GM13977 (cell line): Measurements from ENCODE around the gene TUBB.

Experiments used
- DNase-seq: peaks from one replicate; pipeline ENCODE4 v3.0.0; 2012; ENCODE audit warnings: low spot score
- CTCF ChIP-seq: IDR thresholded peaks from 2 replicates; pipeline ENCODE4 v1.5.1; 2012; ENCODE audit warnings: mild to moderate bottlenecking, control low read depth; ENCODE audit not compliant: insufficient read depth; ENCODE audit errors: extremely low read depth, missing control alignments
- in situ Hi-C: fragments of 300-500 bp; cut with MboI; formaldehyde crosslinking; loops from one replicate; pipeline ENCODE4 v1.12.0; 2022; ENCODE audit warnings: low sequenced_read_pairs, low pct_unique_long_range_greater_than_20kb, mixed read lengths, inconsistent platforms; ENCODE audit not compliant: unreplicated experiment

Gene TUBB

DNA sequence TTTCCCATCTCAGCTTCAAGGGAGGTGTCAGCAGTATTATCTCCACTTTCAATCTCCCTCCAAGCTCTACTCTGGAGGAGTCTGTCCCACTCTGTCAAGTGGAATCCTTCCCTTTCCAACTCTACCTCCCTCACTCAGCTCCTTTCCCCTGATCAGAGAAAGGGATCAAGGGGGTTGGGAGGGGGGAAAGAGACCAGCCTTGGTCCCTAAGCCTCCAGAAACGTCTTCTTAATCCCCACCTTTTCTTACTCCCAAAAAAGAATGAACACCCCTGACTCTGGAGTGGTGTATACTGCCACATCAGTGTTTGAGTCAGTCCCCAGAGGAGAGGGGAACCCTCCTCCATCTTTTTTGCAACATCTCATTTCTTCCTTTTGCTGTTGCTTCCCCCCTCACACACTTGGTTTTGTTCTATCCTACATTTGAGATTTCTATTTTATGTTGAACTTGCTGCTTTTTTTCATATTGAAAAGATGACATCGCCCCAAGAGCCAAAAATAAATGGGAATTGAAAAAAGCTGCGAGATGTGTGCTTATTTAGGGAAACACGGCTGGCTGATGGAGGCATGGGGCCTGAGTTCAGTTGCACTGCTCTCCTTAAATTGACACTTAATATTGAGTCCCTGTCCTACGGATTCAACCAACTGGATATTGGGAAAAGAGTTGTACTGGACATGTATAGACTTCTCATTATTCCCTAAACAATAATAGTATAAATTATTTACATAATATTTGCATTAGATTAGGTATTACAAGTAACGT, 4.9 kb downstream of the TUBB start:
- in situ Hi-C loops, result loop anchor here (5.0 kb wide), 1 partner anchor 43 kb away; no protein-coding TSS in a partner anchor
- no peak for TF ChIP-seq CTCF
- DNase-seq, result no peak

- DNase-seq, result no peak
- in situ Hi-C loops, result loop anchor here (5.0 kb wide), 1 partner anchor 44 kb away; no protein-coding TSS in a partner anchor
- no peak for TF ChIP-seq CTCF
These were observed 5.8 kb downstream of the TUBB start for GRCh38 chr6:30725713-30726505.

GRCh38 chr6:30726506-30727413, 6.6 kb downstream of the TUBB start:
- no peak for TF ChIP-seq CTCF
- in situ Hi-C loops, result loop anchor here (5.0 kb wide), 1 partner anchor 44 kb away; no protein-coding TSS in a partner anchor
- DNase-seq, result no peak

- TF ChIP-seq CTCF, result no peak
- in situ Hi-C loops, result loop anchor here (5.0 kb wide), 1 partner anchor 46 kb away; no protein-coding TSS in a partner anchor
- no peak for DNase-seq
These were observed 7.9 kb downstream of the TUBB start for GRCh38 chr6:30727920-30728553.

DNA sequence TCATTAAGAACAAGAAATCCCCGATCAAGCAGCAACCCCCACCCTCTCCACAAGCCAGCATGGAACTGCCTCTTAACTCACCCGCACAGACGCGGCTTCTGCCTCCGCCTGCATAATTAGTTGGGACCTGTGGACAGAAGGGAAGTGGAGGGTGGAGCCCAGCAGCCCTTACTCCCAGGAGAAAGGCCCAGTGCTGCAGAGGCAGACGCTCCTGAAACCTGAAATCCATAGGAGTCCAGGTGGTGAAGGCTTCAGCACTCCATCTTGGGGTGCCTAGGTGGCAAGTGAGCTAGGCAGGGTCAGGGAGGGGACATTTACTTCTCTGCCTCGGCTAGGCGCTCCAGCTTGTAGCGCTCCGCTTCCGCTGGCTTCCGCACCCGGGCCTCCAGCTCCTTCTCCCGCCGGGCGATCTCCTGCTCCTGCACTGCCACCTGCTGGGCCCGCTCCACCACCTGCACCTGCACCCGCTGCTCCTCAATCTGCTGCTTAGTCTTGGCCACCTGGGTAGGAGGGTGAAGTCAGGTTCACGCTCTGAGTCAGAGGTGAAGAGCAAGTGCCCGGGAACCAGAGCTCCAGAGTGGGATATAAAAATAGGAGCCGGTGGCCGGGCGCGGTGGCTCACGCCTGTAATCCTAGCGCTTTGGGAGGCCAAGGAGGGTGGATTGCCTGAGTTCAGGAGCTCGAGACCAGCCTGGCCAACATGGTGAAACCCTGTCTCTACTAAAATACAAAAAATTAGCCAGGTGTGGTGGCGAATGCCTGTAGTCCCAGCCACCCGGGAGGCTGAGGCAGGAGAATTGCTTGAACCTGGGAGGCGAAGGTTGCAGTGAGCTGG, 10.7 kb downstream of the TUBB start:
- in situ Hi-C loops, result loop anchor here (10.0 kb wide), 1 partner anchor 246 kb away; the partner anchor contains the start of gene HLA-E

More for the DNA sequence above, 10.7 kb downstream of the TUBB start:
- TF ChIP-seq CTCF, result peak; percentile 93
- DNase-seq, result peak; percentile 76
